NT2/D1 (cell line): ENCODE results near the gene FRK.

Source experiments
- YY1 ChIP-seq: IDR thresholded peaks from 2 replicates; pipeline ENCODE4 v1.6.1; 2011; ENCODE audit not compliant: insufficient read length, insufficient read depth
- ZNF274 ChIP-seq: IDR thresholded peaks from 2 replicates; pipeline ENCODE4 v1.6.1; 2011; ENCODE audit warnings: mild to moderate bottlenecking, low read depth, low read length

- TF ChIP-seq ZNF274: no peak
- TF ChIP-seq YY1: no peak
Observed at GRCh38 chr6:116012471-116012949, 48.2 kb downstream of the FRK start.
